A549 (cell line): ENCODE results near the gene TRNP1. TPM values are rescaled to one million over a fixed set of nuclear protein-coding genes. Genes with fewer than 3 reads are reported as not detected.

Experiments used
- ATAC-seq, 2 experiments: fragments of 200-7000 bp in 1 of 2; fragments of >200 bp in 1 of 2; cut with Nextera tagmentation in 1 of 2; cut with Tn5 transposase in 1 of 2; 3 replicates each; pipeline versions ENCODE4 v1.8.0 to v1.9.1; 2018 to 2020; ENCODE audit warnings: mild to moderate bottlenecking in 1 of 2, moderate library complexity in 1 of 2
- CTCF ChIA-PET: fragments of 300-600 bp; sonication (Branson Sonifier 250); formaldehyde crosslinking; extraction: SDS; loops from one replicate; lab custom pipeline; 2021; ENCODE audit warnings: antibody characterized with exemption, inconsistent platforms; lab: Yijun Ruan, JAX
- POLR2A ChIA-PET: fragments of 350-600 bp; formaldehyde crosslinking; extraction: SDS; loops from one replicate; lab custom pipeline; 2021; ENCODE audit warnings: antibody characterized with exemption, inconsistent platforms; lab: Yijun Ruan, JAX
- DNase-seq, 2 experiments: peaks; one replicate each; pipeline versions ENCODE4 v3.0.0 to v3.0.0-alpha.2; 2011 to 2016; ENCODE audit warnings: low read depth in 1 of 2, low spot score in 1 of 2
- FAIRE-seq: peaks from 2 replicates; lab custom pipeline; 2011; peaks lifted over from hg19 to GRCh38; lab: Jason Lieb, UNC
- H3K27ac ChIP-seq, 2 experiments: fragments of >200 bp; sonication (Bioruptor Twin); formaldehyde crosslinking; 3 replicates each; pipeline ENCODE4 v1.5.1; 2016 to 2017
- H3K4me1 ChIP-seq: fragments of >200 bp; sonication (Bioruptor Twin); formaldehyde crosslinking; 3 replicates; pipeline ENCODE4 v1.6.1; 2016
- H3K4me2 ChIP-seq: fragments of >200 bp; sonication (Bioruptor Twin); formaldehyde crosslinking; 3 replicates; pipeline ENCODE4 v1.6.1; 2016
- H3K4me3 ChIP-seq: fragments of >200 bp; sonication (Bioruptor Twin); formaldehyde crosslinking; 3 replicates; pipeline ENCODE4 v1.5.1; 2016
- H3K9me3 ChIP-seq: fragments of >200 bp; sonication (Bioruptor Twin); formaldehyde crosslinking; 3 replicates; pipeline ENCODE4 v1.6.1; 2016
- BHLHE40 ChIP-seq: IDR thresholded peaks from 2 replicates; pipeline ENCODE4 v1.6.1; 2012; ENCODE audit warnings: low read depth, low read length, inconsistent platforms
- CBX8 ChIP-seq: fragments of 200-600 bp; sonication (generic); IDR thresholded peaks from 2 replicates; pipeline ENCODE4 v1.6.1; 2016
- CEBPB ChIP-seq, 2 experiments: fragments of >200 bp in 1 of 2; sonication (Bioruptor Twin) in 1 of 2; formaldehyde crosslinking in 1 of 2; IDR thresholded peaks; 2 replicates each; pipeline ENCODE4 v1.6.1; 2012 to 2016
- CHD2 ChIP-seq: fragments of 150-350 bp; IDR thresholded peaks from 2 replicates; pipeline ENCODE4 v1.6.1; 2014; ENCODE audit warnings: low read length; ENCODE audit not compliant: partially characterized antibody
- CTCF ChIP-seq: fragments of >200 bp; sonication (Bioruptor Twin); formaldehyde crosslinking; IDR thresholded peaks from 3 replicates; pipeline ENCODE4 v1.5.1; 2016
- E2F6 ChIP-seq: IDR thresholded peaks from 2 replicates; pipeline ENCODE4 v1.6.1; 2012; ENCODE audit warnings: low read depth, borderline replicate concordance
- FOSL2 ChIP-seq, 2 experiments: fragments of 450-650 bp in 1 of 2; fragments of >200 bp in 1 of 2; sonication (Bioruptor Twin) in 1 of 2; formaldehyde crosslinking; IDR thresholded peaks; 2 replicates each; pipeline versions ENCODE4 v1.5.0 to v1.6.1; 2016 to 2020; ENCODE audit warnings: mild to moderate bottlenecking in 1 of 2, moderate library complexity in 1 of 2
- GATA3 ChIP-seq: IDR thresholded peaks from 2 replicates; pipeline ENCODE4 v1.6.1; 2012; ENCODE audit warnings: borderline replicate concordance
- HDAC2 ChIP-seq: fragments of 200-600 bp; sonication (generic); IDR thresholded peaks from 2 replicates; pipeline ENCODE4 v1.6.1; 2016
- HMGXB4 ChIP-seq: fragments of 250-450 bp; sonication (Bioruptor Pico); IDR thresholded peaks from 2 replicates; pipeline ENCODE4 v1.5.0; 2021; ENCODE audit warnings: mild to moderate bottlenecking, moderate library complexity, borderline replicate concordance
- JUN ChIP-seq, 2 experiments: fragments of >200 bp; sonication (Bioruptor Twin); formaldehyde crosslinking; IDR thresholded peaks; 2 replicates in 1 of 2; 3 replicates in 1 of 2; pipeline ENCODE4 v1.6.1; 2016 to 2017
- JUNB ChIP-seq: fragments of >200 bp; sonication (Bioruptor Twin); formaldehyde crosslinking; IDR thresholded peaks from 2 replicates; pipeline ENCODE4 v1.6.1; 2016
- KDM1A ChIP-seq: fragments of 200-600 bp; sonication (generic); IDR thresholded peaks from 2 replicates; pipeline ENCODE4 v1.6.1; 2016; ENCODE audit warnings: low read depth, mild to moderate bottlenecking
- MAX ChIP-seq: IDR thresholded peaks from 2 replicates; pipeline ENCODE4 v1.6.1; 2012
- NFE2L2 ChIP-seq: fragments of 150-350 bp; conservative IDR thresholded peaks from 2 replicates; pipeline ENCODE4 v1.6.1; 2014; ENCODE audit warnings: low read length
- NR3C1 ChIP-seq: fragments of >200 bp; sonication (Bioruptor Twin); formaldehyde crosslinking; IDR thresholded peaks from 3 replicates; pipeline ENCODE4 v1.6.1; 2017
- PBX3 ChIP-seq: IDR thresholded peaks from 2 replicates; pipeline ENCODE4 v1.6.1; 2012
- RAD21 ChIP-seq, 2 experiments: fragments of >200 bp in 1 of 2; sonication (Bioruptor Twin) in 1 of 2; formaldehyde crosslinking in 1 of 2; IDR thresholded peaks in 1 of 2; conservative IDR thresholded peaks in 1 of 2; 2 replicates in 1 of 2; 3 replicates in 1 of 2; pipeline ENCODE4 v1.6.1; 2012 to 2018; ENCODE audit warnings: inconsistent platforms in 1 of 2
- SMC3 ChIP-seq: fragments of >200 bp; sonication (Bioruptor Twin); formaldehyde crosslinking; IDR thresholded peaks from 3 replicates; pipeline ENCODE4 v1.6.1; 2018; ENCODE audit warnings: inconsistent platforms
- TP53 ChIP-seq: fragments of 250-450 bp; sonication (Bioruptor Pico); IDR thresholded peaks from 2 replicates; pipeline ENCODE4 v1.5.0; 2021; ENCODE audit warnings: mild to moderate bottlenecking, moderate library complexity
- ZC3H11A ChIP-seq: fragments of 450-650 bp; IDR thresholded peaks from 2 replicates; pipeline ENCODE4 v1.6.1; 2014; ENCODE audit warnings: antibody characterized with exemption, mild to moderate bottlenecking
- WGBS: methylation state at CpG from one replicate; pipeline ENCODE4 v1.1.6; 2017; ENCODE audit errors: missing lambda C conversion rate; 5-methylcytosine and 5-hydroxymethylcytosine counted together
- polyA plus RNA-seq, 4 experiments: library from polyadenylated mRNA; depleted of rRNA in 3 of 4; stranded (reverse); fragments of >200 nt; fragmentation: RNase III in 1 of 4; extraction: RNeasy Plus Mini Kit Qiagen cat#74134 plus additional on column Dnase treatment in 1 of 4; gene quantifications; 2 replicates in 3 of 4; 3 replicates in 1 of 4; pipeline ENCODE4 v1.2.3, GENCODE V29; 2011 to 2017

The TRNP1 gene
- polyA plus RNA-seq, 2 of the 4 experiments (the other 2 are of a cell fraction), result 73.9 to 113 TPM

- no peak for FAIRE-seq
- Histone ChIP-seq H3K4me3 (no peak overlapping the region), H3K27ac (peak overlapping the region; percentile 72 to 83), H3K4me1 (peaks cover 56% of the 10 kb centered on the region), H3K4me2 (peak overlapping the region; percentile 76), H3K9me3 (no peaks in the 10 kb centered on the region)
- WGBS, result 58% methylated on average over 5 of the region's 5 CpGs
- peak; percentile 7 to 17; a peak in 5 of 6 replicates for ATAC-seq
- CTCF ChIA-PET, result interaction anchor here (0.6 to 9.1 kb wide), 5 partner anchors 11 to 659 kb away, joined by 3 to 51 read pairs (median 4); no protein-coding TSS in a partner anchor
- POLR2A ChIA-PET, result interaction anchor here (1.3 kb wide), 1 partner anchor 17 kb away, joined by 4 read pairs; the partner anchor contains the start of gene TRNP1
- DNase-seq, result no peak
- no peak for TF ChIP-seq NFE2L2
Observed at GRCh38 chr1:27010226-27010994, 16.9 kb downstream of the TRNP1 start.

- WGBS, result 17% methylated on average over 12 of the region's 15 CpGs
- no peak for FAIRE-seq
- Histone ChIP-seq H3K27ac (peak overlapping the region; percentile 72 to 83), H3K4me2 (peak overlapping the region; percentile 76), H3K4me1 (peaks cover 53% of the 10 kb centered on the region), H3K9me3 (no peaks in the 10 kb centered on the region), H3K4me3 (no peak overlapping the region)
- no peak for TF ChIP-seq HMGXB4 (CRISPR knock-in tag)
- no peak for TF ChIP-seq BHLHE40
- no peak for TF ChIP-seq NR3C1
- peak; percentile 48; the same call in 1 of the 2 replicates for TF ChIP-seq JUNB
- no peak for TF ChIP-seq CBX8
- no peak for TF ChIP-seq FOSL2 (IDR thresholded peaks at IDR 0.05)
- peak; percentile 88 for TF ChIP-seq FOSL2 (CRISPR knock-in tag; IDR thresholded peaks at IDR 0.05)
- TF ChIP-seq PBX3, result no peak
- peak; percentile 61; the same call in 1 of the 2 replicates for TF ChIP-seq E2F6
- TF ChIP-seq RAD21 (conservative IDR thresholded peaks at IDR 0.05 in 1 of 2, IDR thresholded peaks at IDR 0.05 in 1 of 2), result 0 out of 5 replicates have a peak, but pooled peaks of 1 of the 2 experiments have one; percentile 15
- TF ChIP-seq CHD2, result peak; percentile 51
- 0 out of 3 replicates have a peak, but pooled peaks have one; percentile 17 for TF ChIP-seq SMC3
- TF ChIP-seq HDAC2, result 0 out of 2 replicates have a peak, but pooled peaks have one; percentile 32
- TF ChIP-seq JUN (IDR thresholded peaks at IDR 0.05), result peak in 1 of 2 experiments; percentile 65; a peak in 2 of 5 replicates
- no peak for TF ChIP-seq TP53 (CRISPR knock-in tag)
- peak; percentile 75 for TF ChIP-seq MAX
- TF ChIP-seq GATA3, result peak; percentile 57; the same call in 1 of the 2 replicates
- TF ChIP-seq CEBPB (IDR thresholded peaks at IDR 0.05), result peak in 1 of 2 experiments; percentile 49; a peak in 1 of 4 replicates
- peak; percentile 70; the same call in 1 of the 2 replicates for TF ChIP-seq KDM1A
- TF ChIP-seq ZC3H11A, result no peak
- TF ChIP-seq NFE2L2, result no peak
- TF ChIP-seq CTCF, result no peak
- ChIA-PET POLR2A (interaction anchor here (1.3 kb wide), 1 partner anchor 18 kb away, joined by 4 read pairs; the partner anchor contains the start of gene TRNP1), CTCF (interaction anchor here (0.6 to 9.1 kb wide), 3 partner anchors 12 to 44 kb away, joined by 3 to 51 read pairs (median 49); no protein-coding TSS in a partner anchor)
- peak; percentile 81 to 83 for DNase-seq
- peak; percentile 30 to 38 for ATAC-seq
Observed at GRCh38 chr1:27011058-27011764, 17.7 kb downstream of the TRNP1 start.
